Activated gamma-delta T cell treated with Interleukin-2 at 50 U/mL for 16 hours (primary cell): ENCODE results near the gene OPCML.

Source experiments
- DNase-seq: peaks from one replicate; pipeline ENCODE4 v3.0.0-alpha.2; 2020

The OPCML gene

GRCh38 chr11:132639986-132640385 is 892.3 kb downstream of the OPCML start:
- no peak for DNase-seq

GRCh38 chr11:132639403-132639802 is 892.9 kb downstream of the OPCML start:
- no peak for DNase-seq

- DNase-seq, result no peak
Measured at GRCh38 chr11:132638423-132638822, 893.9 kb downstream of the OPCML start.

GRCh38 chr11:132636523-132636922 is 895.8 kb downstream of the OPCML start:
- DNase-seq, result no peak

- DNase-seq, result no peak
Measured at GRCh38 chr11:132632641-132633124, 899.6 kb downstream of the OPCML start.

DNA sequence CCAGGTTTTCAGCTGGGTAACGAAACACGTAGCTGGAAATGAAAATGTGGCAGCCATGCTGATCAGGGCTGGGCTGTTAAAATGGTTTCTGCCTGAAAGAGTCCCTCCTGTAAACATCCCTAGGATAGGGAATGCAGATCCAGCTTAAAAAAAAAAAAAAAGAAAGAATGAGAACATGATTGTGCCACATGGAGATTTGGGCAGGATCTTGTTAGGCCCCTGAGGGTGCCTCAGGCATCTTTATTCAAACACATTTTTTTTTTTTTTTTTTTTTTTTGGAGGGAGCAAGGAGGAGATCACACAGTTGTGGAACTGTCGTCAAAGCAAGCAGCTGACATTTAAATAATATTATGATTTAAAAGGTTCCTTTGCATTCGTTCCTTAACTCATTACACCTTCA is 900.3 kb downstream of the OPCML start:
- no peak for DNase-seq

GRCh38 chr11:132627981-132628380 is 904.3 kb downstream of the OPCML start:
- DNase-seq, result no peak

DNA sequence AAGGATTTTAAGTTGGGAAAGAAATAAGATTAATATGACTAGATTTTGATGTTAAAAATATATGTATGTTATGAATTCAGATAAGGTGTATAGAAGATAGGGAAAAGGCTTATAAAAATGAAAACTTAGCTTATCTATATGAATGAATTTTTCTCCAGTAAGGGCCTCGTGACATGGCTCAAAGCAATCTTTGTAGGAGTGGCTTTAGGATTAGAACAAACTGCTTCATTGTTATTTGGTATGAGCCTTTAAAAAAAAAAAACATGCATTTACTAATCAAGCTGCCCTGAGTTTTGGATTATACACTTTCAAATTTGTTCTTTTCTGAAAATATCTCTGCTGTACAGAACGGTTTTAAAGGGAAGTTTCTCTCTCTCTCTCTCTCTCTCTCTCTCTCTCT is 905.9 kb downstream of the OPCML start:
- no peak for DNase-seq

GRCh38 chr11:132623511-132623910 is 908.8 kb downstream of the OPCML start:
- no peak for DNase-seq

DNA sequence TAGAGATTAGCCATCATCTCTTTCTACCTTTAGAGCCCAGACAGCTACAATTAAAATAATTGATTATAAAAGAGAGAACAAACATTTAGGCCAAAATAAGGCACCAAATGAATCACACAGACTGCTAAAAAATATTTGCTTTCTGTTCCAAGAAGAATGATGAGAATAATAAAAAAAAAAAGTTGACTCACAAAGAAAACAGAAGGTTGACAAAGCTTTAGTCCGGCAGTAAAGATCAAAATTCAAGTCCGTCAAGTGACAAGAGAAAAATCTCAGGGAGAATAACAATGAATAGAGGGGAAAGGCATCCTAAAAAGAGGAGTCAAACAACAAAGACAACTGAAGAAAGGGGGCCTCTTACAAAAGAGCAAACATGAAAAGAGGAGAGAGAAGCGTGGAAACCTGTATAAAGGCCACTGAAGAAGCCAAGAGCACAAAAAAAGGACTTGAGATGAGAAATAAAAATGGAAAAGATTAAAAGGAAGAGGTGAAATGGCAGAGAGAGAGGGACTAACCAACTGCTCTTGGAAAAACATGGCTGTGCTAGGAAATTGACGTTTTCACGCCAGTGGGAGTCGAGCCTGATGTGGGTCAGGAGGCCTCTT is 910.2 kb downstream of the OPCML start:
- no peak for DNase-seq

DNA sequence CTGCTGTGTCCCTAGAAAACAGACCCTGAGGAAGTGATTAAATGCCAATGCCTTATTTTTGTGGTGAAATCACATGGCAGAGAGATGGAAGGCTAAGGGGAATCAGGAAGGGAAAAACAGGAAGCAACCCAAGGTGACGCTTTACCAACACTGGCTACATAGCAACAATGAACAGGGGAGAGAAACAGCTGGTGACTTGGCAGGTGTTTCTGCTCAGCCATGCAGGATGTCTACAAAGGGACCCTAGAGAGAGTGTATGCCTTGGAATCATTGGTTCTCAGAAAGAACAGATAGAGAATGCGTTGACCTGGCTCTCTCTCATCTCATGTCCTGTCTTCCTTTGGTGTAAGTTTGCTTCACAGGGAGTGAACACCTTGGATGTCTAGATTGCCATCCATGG is 911.9 kb downstream of the OPCML start:
- DNase-seq, result no peak

GRCh38 chr11:132610791-132611190 is 921.5 kb downstream of the OPCML start:
- no peak for DNase-seq

GRCh38 chr11:132610216-132610615 is 922.1 kb downstream of the OPCML start:
- no peak for DNase-seq

DNA sequence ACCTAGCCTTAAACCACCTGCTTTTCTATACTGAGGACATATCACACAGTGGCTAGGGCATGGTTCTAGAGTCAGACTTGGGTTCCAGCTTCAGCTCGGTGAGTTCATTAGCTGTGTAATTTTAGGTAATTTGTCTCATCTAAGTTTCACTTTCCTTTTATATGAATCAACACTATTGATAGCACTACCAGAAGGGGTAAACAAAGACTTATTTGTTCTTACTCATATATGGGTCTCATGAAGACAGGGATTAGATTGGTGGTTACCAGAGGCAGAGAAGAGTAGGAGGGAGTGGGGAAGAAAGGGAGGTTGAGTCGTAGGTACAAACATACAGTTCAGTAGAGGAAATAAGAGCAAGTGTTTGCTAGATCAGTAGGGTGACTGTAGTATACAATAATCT is 924.7 kb downstream of the OPCML start:
- DNase-seq, result no peak

GRCh38 chr11:132605825-132606570 is 926.3 kb downstream of the OPCML start:
- DNase-seq, result no peak

GRCh38 chr11:132604431-132604830 is 927.9 kb downstream of the OPCML start:
- no peak for DNase-seq

DNA sequence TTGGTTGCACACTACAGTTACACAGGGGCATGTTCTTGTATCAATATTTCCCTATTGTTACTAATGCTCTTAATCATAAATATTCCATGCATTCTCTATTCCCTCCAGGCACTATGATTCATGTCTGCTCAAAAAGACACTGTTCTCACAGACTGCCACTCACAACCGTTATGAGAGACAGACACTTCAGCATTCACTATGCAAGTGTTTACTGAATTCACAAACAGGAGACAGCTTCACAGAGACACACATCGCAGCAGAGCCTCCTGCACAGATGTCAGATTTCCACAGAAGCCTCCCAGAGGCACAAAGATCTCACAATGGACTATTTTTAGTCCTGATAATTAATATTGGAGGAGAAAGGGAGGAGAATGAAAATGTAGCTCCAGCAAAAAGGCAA is 930.4 kb downstream of the OPCML start:
- no peak for DNase-seq

GRCh38 chr11:132595711-132596134 is 936.6 kb downstream of the OPCML start:
- no peak for DNase-seq

DNA sequence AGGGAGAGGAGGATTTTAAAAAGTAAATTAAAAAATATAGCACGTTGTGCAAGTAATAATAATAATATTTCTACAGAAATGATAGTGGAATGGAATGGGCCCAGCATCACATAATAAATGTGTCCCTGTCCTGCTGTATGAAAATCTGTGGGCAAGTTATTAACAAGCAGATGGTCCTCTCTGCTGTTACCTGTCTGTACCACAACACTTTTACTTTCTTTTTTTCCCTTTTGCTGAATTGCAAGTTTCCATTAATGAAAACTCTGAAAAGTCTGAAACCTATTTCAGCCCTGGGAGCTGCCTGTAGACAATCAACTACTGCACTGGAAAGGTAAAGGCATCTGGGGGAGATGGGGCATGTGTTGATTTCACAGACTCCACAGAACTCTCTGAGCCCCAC is 937.1 kb downstream of the OPCML start:
- no peak for DNase-seq

DNA sequence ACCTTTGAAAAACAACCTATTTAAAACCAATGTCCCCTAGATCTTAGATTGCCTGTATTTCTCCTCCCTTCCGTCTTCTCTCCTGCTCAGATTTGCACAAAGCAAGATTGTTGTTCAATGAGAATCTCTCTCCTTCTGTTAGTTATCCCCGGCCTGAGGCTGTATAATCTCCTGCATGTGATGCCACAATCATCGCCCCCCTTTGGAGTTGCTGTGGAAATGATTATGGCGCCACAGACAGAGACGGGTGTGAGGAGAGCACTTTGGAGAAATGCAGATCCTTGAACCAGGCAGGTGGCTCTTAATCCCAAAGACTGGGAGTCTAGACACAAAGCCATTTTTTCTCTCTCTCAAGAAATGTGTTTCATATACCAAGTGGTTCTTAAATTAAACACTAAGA is 941.3 kb downstream of the OPCML start:
- DNase-seq, result no peak

GRCh38 chr11:132590554-132590953 is 941.7 kb downstream of the OPCML start:
- no peak for DNase-seq

DNA sequence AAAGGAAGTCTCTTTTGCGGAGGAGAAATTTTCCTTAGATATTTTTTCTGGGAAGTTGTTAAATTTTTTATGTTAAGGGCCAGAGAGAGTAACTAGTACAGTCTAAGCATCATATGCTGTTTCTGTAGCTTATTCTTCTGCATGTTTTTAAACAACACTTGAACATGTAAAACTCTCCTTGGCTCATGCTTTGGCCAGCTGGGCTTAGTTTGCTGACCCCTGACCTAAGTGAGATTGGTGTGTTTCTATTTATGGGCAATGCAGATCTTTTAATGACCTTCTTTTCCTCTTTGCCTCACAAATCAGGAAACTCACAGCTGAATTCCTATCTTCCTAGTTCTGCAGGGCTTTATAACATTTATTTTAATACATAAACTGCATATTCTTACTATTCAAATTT is 942.5 kb downstream of the OPCML start:
- no peak for DNase-seq

DNA sequence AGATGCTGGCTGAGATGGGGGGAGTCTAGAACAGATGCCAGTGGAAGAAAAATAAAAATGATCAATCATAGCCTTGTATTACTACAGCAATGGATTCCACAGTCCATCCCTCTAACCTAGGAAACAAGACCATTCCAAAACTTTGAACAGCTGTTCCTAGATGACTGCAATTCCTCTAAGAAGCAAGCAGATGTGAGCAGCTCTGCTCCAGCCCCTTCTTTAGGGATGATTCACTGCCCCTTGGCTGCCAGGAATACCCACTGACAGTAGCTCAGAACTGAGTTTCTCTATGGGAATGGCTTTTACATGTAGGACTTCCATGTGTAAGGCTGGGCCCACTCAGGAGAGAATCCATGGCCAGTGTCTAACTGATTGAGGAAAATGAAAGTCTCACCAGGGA is 943.9 kb downstream of the OPCML start:
- no peak for DNase-seq

- DNase-seq, result no peak
Measured at GRCh38 chr11:132587716-132588115, 944.6 kb downstream of the OPCML start.

DNA sequence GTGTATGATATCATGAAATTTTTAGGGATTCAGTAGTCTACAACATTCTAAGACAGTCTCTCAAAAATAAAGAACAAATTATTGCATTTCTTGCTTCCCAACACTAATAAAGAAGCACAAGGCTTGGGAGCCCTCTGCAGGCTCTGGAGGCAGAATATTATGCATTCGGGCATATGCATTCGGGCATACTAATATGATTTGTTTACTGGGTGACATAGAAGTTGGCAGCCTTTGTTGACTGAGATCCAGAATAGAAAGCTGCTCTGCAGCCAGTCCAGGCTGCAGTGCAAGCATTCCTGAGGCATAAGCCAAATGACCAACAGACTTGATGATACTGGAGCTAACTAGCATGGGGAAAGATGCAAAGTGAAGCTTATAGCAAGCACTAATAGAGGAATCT is 945.5 kb downstream of the OPCML start:
- no peak for DNase-seq
